ENCODE measurements around the gene LGALSL.
A peak's percentile ranks its signal among the peaks of the same experiment; 100 is the strongest.

Gene LGALSL

GRCh38 chr2:64460330-64460729 is 6.4 kb downstream of the LGALSL start:
- H3K4me3 ChIP-seq (ENCODE audit: low read depth, low read length): no peak overlapping the region
- in situ Hi-C loops (cut with HindIII; ENCODE audit: low sequenced_read_pairs): no loop called here
- DNase-seq (ENCODE audit: low read depth, low spot score): no peak
- no peak for TF ChIP-seq CTCF (IDR thresholded peaks at IDR 0.05; ENCODE audit: low read depth, low read length)

- in situ Hi-C loops (cut with HindIII; ENCODE audit: low sequenced_read_pairs): no loop called here
- no peak overlapping the region for H3K4me3 ChIP-seq (ENCODE audit: low read depth, low read length)
- TF ChIP-seq CTCF (IDR thresholded peaks at IDR 0.05; ENCODE audit: low read depth, low read length): no peak
- DNase-seq (ENCODE audit: low read depth, low spot score): no peak
Observed at GRCh38 chr2:64461271-64462058, 7.5 kb downstream of the LGALSL start.

- DNase-seq (ENCODE audit: low read depth, low spot score): no peak
- in situ Hi-C loops (cut with HindIII; ENCODE audit: low sequenced_read_pairs): no loop called here
- no peak for TF ChIP-seq CTCF (IDR thresholded peaks at IDR 0.05; ENCODE audit: low read depth, low read length)
- H3K4me3 ChIP-seq (ENCODE audit: low read depth, low read length): no peak overlapping the region
Observed at GRCh38 chr2:64462171-64462570, 8.2 kb downstream of the LGALSL start.

- no peak for DNase-seq (ENCODE audit: low read depth, low spot score)
- no peak for TF ChIP-seq CTCF (IDR thresholded peaks at IDR 0.05; ENCODE audit: low read depth, low read length)
- in situ Hi-C loops (cut with HindIII; ENCODE audit: low sequenced_read_pairs): no loop called here
- H3K4me3 ChIP-seq (ENCODE audit: low read depth, low read length): no peak overlapping the region
Observed at GRCh38 chr2:64462940-64463700, 9.2 kb downstream of the LGALSL start.

- H3K4me3 ChIP-seq (ENCODE audit: low read depth, low read length): no peak overlapping the region
- peak; percentile 59 for DNase-seq (ENCODE audit: low read depth, low spot score)
- no peak for TF ChIP-seq CTCF (IDR thresholded peaks at IDR 0.05; ENCODE audit: low read depth, low read length)
- in situ Hi-C loops (cut with HindIII; ENCODE audit: low sequenced_read_pairs): no loop called here
Observed at GRCh38 chr2:64463781-64464180, 9.8 kb downstream of the LGALSL start.

GRCh38 chr2:64466478-64467085 is 12.6 kb downstream of the LGALSL start:
- in situ Hi-C loops (cut with HindIII; ENCODE audit: low sequenced_read_pairs): no loop called here
- TF ChIP-seq CTCF (IDR thresholded peaks at IDR 0.05; ENCODE audit: low read depth, low read length): no peak
- no peak overlapping the region for H3K4me3 ChIP-seq (ENCODE audit: low read depth, low read length)
- DNase-seq (ENCODE audit: low read depth, low spot score): no peak

All from astrocyte of the spinal cord (primary cell).